ENCODE results near the gene LEP. TPM values are rescaled to one million over a fixed set of nuclear protein-coding genes. Genes with fewer than 3 reads are reported as not detected.

The LEP gene
- total RNA-seq, result not detected

GRCh38 chr7:128240696-128241386, at the start of gene LEP:
Gene LEP, plus strand, starts transcription at chr7:128241278. Its CDS starts 10,741 bp downstream, at chr7:128252019.
- ATAC-seq (no peak), DNase-seq (no peak)
- Mint-ChIP-seq H3K27me3 (peaks cover 22% of the 10 kb centered on the region), H3K36me3 (ENCODE audit: low read depth) (peaks cover 2% of the 10 kb centered on the region), H3K4me1 (peaks cover 2% of the 10 kb centered on the region), H3K9me3 (ENCODE audit: low read depth) (peaks cover 11% of the 10 kb centered on the region), H3K4me3 (no peak within 1 kb of the TSS), H3K27ac (no peak within 1 kb of the TSS)
- intact Hi-C loops (cut with DNase I, micrococcal nuclease), result no loop called here
- POLR2A ChIA-PET, result no interaction called here
- CTCF ChIA-PET, result no interaction called here

- no peak for DNase-seq
- no peak for ATAC-seq
- Mint-ChIP-seq H3K27ac (no peak overlapping the region), H3K27me3 (peaks cover 20% of the 10 kb centered on the region), H3K4me3 (no peak overlapping the region), H3K9me3 (ENCODE audit: low read depth) (peaks cover 15% of the 10 kb centered on the region), H3K36me3 (ENCODE audit: low read depth) (peaks cover 8% of the 10 kb centered on the region), H3K4me1 (peaks cover 9% of the 10 kb centered on the region)
- intact Hi-C loops (cut with DNase I, micrococcal nuclease), result no loop called here
- ChIA-PET POLR2A (no interaction called here), CTCF (interaction anchor here (0.6 to 1.5 kb wide), 3 partner anchors 17 to 112 kb away, joined by 3 to 7 read pairs (median 3); no protein-coding TSS in a partner anchor)
Observed at GRCh38 chr7:128192497-128193142, 48.5 kb upstream of the LEP start.

- ChIA-PET POLR2A (no interaction called here), CTCF (interaction anchor here (1.0 to 1.3 kb wide), 2 partner anchors 15 to 486 kb away, joined by 3 to 10 read pairs; no protein-coding TSS in a partner anchor)
- no peak overlapping the region for H3K27ac Mint-ChIP-seq
- ATAC-seq (peak; percentile 88), DNase-seq (peak; percentile 46)
- H3K9me3 Mint-ChIP-seq (ENCODE audit: low read depth), result peaks cover 15% of the 10 kb centered on the region
- intact Hi-C loops (cut with DNase I, micrococcal nuclease), result no loop called here
- peaks cover 18% of the 10 kb centered on the region for H3K27me3 Mint-ChIP-seq
- peaks cover 9% of the 10 kb centered on the region for H3K4me1 Mint-ChIP-seq
- H3K4me3 Mint-ChIP-seq, result no peak overlapping the region
- peaks cover 8% of the 10 kb centered on the region for H3K36me3 Mint-ChIP-seq (ENCODE audit: low read depth)
Observed at GRCh38 chr7:128194533-128195282, 46.4 kb upstream of the LEP start.

DNA sequence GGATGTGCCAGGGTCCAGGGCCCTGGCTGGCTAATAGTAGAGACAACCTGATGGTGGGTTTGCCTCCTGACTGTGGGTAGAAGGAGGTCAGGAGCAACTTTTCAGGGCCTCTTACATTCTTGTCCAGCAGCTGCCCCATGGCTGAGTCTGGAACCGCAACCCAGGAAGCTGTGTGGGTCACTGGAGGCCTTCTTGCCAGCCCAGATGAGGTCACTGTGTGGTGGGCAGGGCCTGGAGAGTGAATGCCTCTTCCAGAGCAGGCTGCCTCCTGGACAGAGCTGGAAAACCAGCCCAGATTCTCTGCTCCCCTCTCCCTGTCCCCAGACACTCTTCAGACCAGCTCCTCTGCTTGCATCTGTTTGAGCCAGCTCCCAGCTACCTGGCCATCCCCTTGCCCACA, 43.5 kb upstream of the LEP start:
- Mint-ChIP-seq H3K9me3 (ENCODE audit: low read depth) (peaks cover 15% of the 10 kb centered on the region), H3K4me1 (peaks cover 18% of the 10 kb centered on the region), H3K36me3 (ENCODE audit: low read depth) (peaks cover 8% of the 10 kb centered on the region), H3K4me3 (no peak overlapping the region), H3K27me3 (peaks cover 23% of the 10 kb centered on the region), H3K27ac (no peak overlapping the region)
- ATAC-seq (no peak), DNase-seq (no peak)
- intact Hi-C loops (cut with DNase I, micrococcal nuclease), result no loop called here
- CTCF ChIA-PET, result interaction anchor here (0.7 to 1.4 kb wide), 3 partner anchors 12 to 63 kb away, joined by 3 to 5 read pairs (median 4); no protein-coding TSS in a partner anchor
- POLR2A ChIA-PET, result no interaction called here

- H3K36me3 Mint-ChIP-seq (ENCODE audit: low read depth), result peaks cover 8% of the 10 kb centered on the region
- no peak for ATAC-seq
- DNase-seq, result no peak
- peaks cover 28% of the 10 kb centered on the region for H3K27me3 Mint-ChIP-seq
- intact Hi-C loops (cut with DNase I, micrococcal nuclease), result no loop called here
- ChIA-PET POLR2A (no interaction called here), CTCF (interaction anchor here (0.7 to 1.4 kb wide), 3 partner anchors 11 to 63 kb away, joined by 3 to 5 read pairs (median 4); no protein-coding TSS in a partner anchor)
- H3K4me3 Mint-ChIP-seq, result no peak overlapping the region
- peaks cover 15% of the 10 kb centered on the region for H3K9me3 Mint-ChIP-seq (ENCODE audit: low read depth)
- H3K27ac Mint-ChIP-seq, result no peak overlapping the region
- peaks cover 18% of the 10 kb centered on the region for H3K4me1 Mint-ChIP-seq
Observed at GRCh38 chr7:128197989-128198580, 43.0 kb upstream of the LEP start.

DNA sequence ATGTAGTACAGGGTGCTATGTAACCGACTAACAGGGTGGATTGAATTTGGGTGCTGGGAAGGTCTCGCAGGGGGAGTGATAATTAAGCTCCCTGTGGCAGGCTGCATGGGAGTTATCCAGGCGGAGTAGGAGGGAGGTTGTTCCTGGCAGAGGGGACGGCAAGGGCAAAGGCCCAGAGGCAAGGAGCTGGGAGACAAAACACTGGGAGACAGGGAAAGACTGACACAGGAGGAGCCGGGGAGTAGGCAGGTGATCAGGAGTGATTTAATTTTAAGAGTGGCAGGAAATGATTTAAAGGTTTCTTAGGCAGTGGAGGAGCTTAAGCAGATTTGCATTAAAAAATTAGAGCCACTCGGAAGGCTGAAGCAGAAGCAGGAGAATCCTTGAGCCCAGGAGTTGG, 40.7 kb upstream of the LEP start:
- ATAC-seq (no peak), DNase-seq (no peak)
- peaks cover 2% of the 10 kb centered on the region for H3K9me3 Mint-ChIP-seq (ENCODE audit: low read depth)
- H3K27ac Mint-ChIP-seq, result no peak overlapping the region
- ChIA-PET CTCF (interaction anchor here (0.5 to 1.6 kb wide), 3 partner anchors 9 to 303 kb away, joined by 3 to 8 read pairs (median 3); no protein-coding TSS in a partner anchor), POLR2A (no interaction called here)
- no peaks in the 10 kb centered on the region for H3K36me3 Mint-ChIP-seq (ENCODE audit: low read depth)
- H3K4me3 Mint-ChIP-seq, result no peak overlapping the region
- peaks cover 31% of the 10 kb centered on the region for H3K27me3 Mint-ChIP-seq
- H3K4me1 Mint-ChIP-seq, result peaks cover 9% of the 10 kb centered on the region
- intact Hi-C loops (cut with DNase I, micrococcal nuclease), result no loop called here

GRCh38 chr7:128201067-128201689, 39.9 kb upstream of the LEP start:
- DNase-seq (no peak), ATAC-seq (no peak)
- intact Hi-C loops (cut with DNase I, micrococcal nuclease), result no loop called here
- peaks cover 31% of the 10 kb centered on the region for H3K27me3 Mint-ChIP-seq
- peak overlapping the region; percentile 13 for H3K4me3 Mint-ChIP-seq
- H3K36me3 Mint-ChIP-seq (ENCODE audit: low read depth), result no peaks in the 10 kb centered on the region
- POLR2A ChIA-PET, result no interaction called here
- H3K27ac Mint-ChIP-seq, result no peak overlapping the region
- peaks cover 9% of the 10 kb centered on the region for H3K4me1 Mint-ChIP-seq
- peaks cover 2% of the 10 kb centered on the region for H3K9me3 Mint-ChIP-seq (ENCODE audit: low read depth)
- CTCF ChIA-PET, result interaction anchor here (0.5 to 0.6 kb wide), 2 partner anchors 66 to 304 kb away, joined by 3 read pairs; no protein-coding TSS in a partner anchor

DNA sequence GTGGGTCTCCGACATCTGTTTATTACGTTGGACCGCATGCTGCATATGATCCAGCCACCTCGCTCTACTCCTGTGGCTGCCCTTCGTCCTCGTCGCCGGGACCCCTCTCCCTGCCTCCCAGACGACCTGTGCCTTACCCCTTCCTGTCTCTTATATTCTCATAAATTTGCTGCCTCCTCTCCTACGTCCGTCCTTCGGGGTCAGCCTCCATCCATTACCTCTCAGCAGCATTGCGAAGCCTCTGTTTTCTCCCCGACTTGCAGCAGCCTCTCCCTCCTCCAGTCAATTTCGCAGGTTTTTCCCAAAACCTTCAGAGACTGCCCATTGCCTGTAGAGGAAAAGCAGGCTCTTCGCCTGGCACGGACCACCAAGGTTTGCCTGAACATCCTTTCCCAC, 39.4 kb upstream of the LEP start:
- Mint-ChIP-seq H3K9me3 (ENCODE audit: low read depth) (peaks cover under 1% of the 10 kb centered on the region), H3K27me3 (peaks cover 31% of the 10 kb centered on the region), H3K4me3 (peak overlapping the region; percentile 13), H3K36me3 (ENCODE audit: low read depth) (no peaks in the 10 kb centered on the region), H3K27ac (no peak overlapping the region), H3K4me1 (peaks cover 9% of the 10 kb centered on the region)
- DNase-seq (no peak), ATAC-seq (no peak)
- ChIA-PET POLR2A (no interaction called here), CTCF (no interaction called here)
- intact Hi-C loops (cut with DNase I, micrococcal nuclease), result no loop called here

DNA sequence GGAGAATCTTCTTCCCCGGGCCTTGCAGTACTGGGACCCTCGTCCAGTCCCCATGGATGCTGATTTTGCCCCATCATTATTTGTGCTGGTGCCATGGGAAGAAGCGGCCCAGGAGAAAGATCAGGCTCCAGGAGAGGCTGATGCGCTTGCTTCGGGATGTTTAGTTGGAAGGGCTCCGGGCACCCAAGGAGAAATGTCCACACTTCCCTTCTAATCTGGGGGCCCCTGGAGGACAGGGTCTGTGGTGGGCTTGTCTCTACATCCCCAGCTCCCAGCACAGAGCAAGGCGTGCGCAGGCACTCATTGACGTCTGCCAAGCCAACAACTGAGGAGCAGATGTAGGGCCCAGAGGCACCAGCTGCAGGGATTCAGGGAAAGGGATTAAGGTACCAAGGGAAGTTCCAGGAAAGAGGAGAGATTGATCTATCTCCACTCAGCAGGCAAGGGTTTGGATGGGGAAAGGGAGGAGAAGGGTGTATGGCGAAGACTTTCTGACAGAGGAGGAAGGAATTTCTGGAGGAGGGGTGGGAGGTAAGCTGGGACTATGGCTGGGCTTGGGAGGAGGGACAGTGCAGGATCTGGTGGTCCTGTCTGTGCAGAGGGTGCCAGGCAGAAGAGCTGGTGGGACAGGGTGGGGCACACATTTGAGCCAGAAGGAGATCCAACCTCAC, 38.7 kb upstream of the LEP start:
- DNase-seq, result no peak
- H3K4me1 Mint-ChIP-seq, result peaks cover 9% of the 10 kb centered on the region
- no peaks in the 10 kb centered on the region for H3K9me3 Mint-ChIP-seq (ENCODE audit: low read depth)
- intact Hi-C loops (cut with DNase I, micrococcal nuclease), result no loop called here
- no peak for ATAC-seq
- no peak overlapping the region for H3K27ac Mint-ChIP-seq
- POLR2A ChIA-PET, result no interaction called here
- H3K27me3 Mint-ChIP-seq, result peaks cover 31% of the 10 kb centered on the region
- no peak overlapping the region for H3K4me3 Mint-ChIP-seq
- CTCF ChIA-PET, result interaction anchor here (1.2 kb wide), 1 partner anchor 67 kb away, joined by 4 read pairs; no protein-coding TSS in a partner anchor
- no peaks in the 10 kb centered on the region for H3K36me3 Mint-ChIP-seq (ENCODE audit: low read depth)

GRCh38 chr7:128203047-128203491, 38.0 kb upstream of the LEP start:
- no peaks in the 10 kb centered on the region for H3K9me3 Mint-ChIP-seq (ENCODE audit: low read depth)
- H3K36me3 Mint-ChIP-seq (ENCODE audit: low read depth), result no peaks in the 10 kb centered on the region
- H3K4me1 Mint-ChIP-seq, result peaks cover 9% of the 10 kb centered on the region
- ChIA-PET POLR2A (no interaction called here), CTCF (interaction anchor here (1.1 to 1.2 kb wide), 2 partner anchors 68 to 495 kb away, joined by 3 to 4 read pairs; no protein-coding TSS in a partner anchor)
- ATAC-seq, result no peak
- no peak overlapping the region for H3K4me3 Mint-ChIP-seq
- H3K27ac Mint-ChIP-seq, result no peak overlapping the region
- intact Hi-C loops (cut with DNase I, micrococcal nuclease), result no loop called here
- DNase-seq, result no peak
- H3K27me3 Mint-ChIP-seq, result peaks cover 31% of the 10 kb centered on the region
